IMR-90 (cell line): ENCODE results near the gene GOT1. TPM values are rescaled to one million over a fixed set of nuclear protein-coding genes. Genes with fewer than 3 reads are reported as not detected.

Experiments used
- ATAC-seq: fragments of 200-7000 bp; cut with Tn5 transposase; 2 replicates; pipeline ENCODE4 v1.9.1; 2020; ENCODE audit warnings: low read depth, mild to moderate bottlenecking, moderate library complexity
- BruUV-seq: library from RNA; stranded (reverse); fragments of 400-500 nt; replicated peaks from 2 replicates; lab custom pipeline; 2021; lab: Mats Ljungman, UMichigan
- CTCF ChIA-PET: fragments of 300-600 bp; formaldehyde crosslinking; extraction: SDS; loops from one replicate; lab custom pipeline; 2021; ENCODE audit warnings: antibody characterized with exemption; lab: Yijun Ruan, JAX
- POLR2A ChIA-PET: fragments of 300-600 bp; sonication (Branson Sonifier 250); formaldehyde crosslinking; loops from one replicate; lab custom pipeline; 2022; ENCODE audit warnings: antibody characterized with exemption; ENCODE audit not compliant: unreplicated experiment; lab: Charles Lee
- DNase-seq: peaks from one replicate; pipeline ENCODE4 v3.0.0; 2013
- H2AFZ ChIP-seq: replicated peaks from 2 replicates; pipeline ENCODE3; 2013; ENCODE audit warnings: low read length, mild to moderate bottlenecking; ENCODE audit not compliant: poor library complexity
- H2AK5ac ChIP-seq: 2 replicates; pipeline ENCODE4 v1.6.1; 2013; ENCODE audit warnings: low read depth, low read length, inconsistent platforms
- H2AK9ac ChIP-seq: replicated peaks from 2 replicates; pipeline ENCODE3; 2013; ENCODE audit warnings: mild to moderate bottlenecking, low read depth, low read length, moderate library complexity; ENCODE audit not compliant: poor library complexity
- H2BK120ac ChIP-seq: 2 replicates; pipeline ENCODE4 v1.6.1; 2013; ENCODE audit warnings: low read depth, low read length, inconsistent platforms
- H2BK15ac ChIP-seq: 3 replicates; pipeline ENCODE4 v1.6.1; 2013; ENCODE audit warnings: low read depth, low read length, inconsistent platforms
- H2BK20ac ChIP-seq: 2 replicates; pipeline ENCODE4 v1.6.1; 2013; ENCODE audit warnings: low read depth, mild to moderate bottlenecking, inconsistent platforms, low read length, moderate library complexity
- H2BK5ac ChIP-seq: 2 replicates; pipeline ENCODE4 v1.6.1; 2013; ENCODE audit warnings: mild to moderate bottlenecking, low read depth, low read length, inconsistent platforms; ENCODE audit not compliant: poor library complexity, severe bottlenecking
- H3K14ac ChIP-seq: replicated peaks from 2 replicates; pipeline ENCODE4 v1.6.1; 2013; ENCODE audit warnings: low read depth, low read length, inconsistent platforms
- H3K18ac ChIP-seq: 2 replicates; pipeline ENCODE4 v1.6.1; 2013; ENCODE audit warnings: low read depth, low read length, control low read depth
- H3K23ac ChIP-seq: 2 replicates; pipeline ENCODE4 v1.6.1; 2013; ENCODE audit warnings: low read depth, low read length, inconsistent platforms
- H3K27ac ChIP-seq: 2 replicates; pipeline ENCODE4 v1.5.1; 2013; ENCODE audit warnings: mild to moderate bottlenecking, control low read depth, low read length; ENCODE audit not compliant: insufficient read depth
- H3K27me3 ChIP-seq: 2 replicates; pipeline ENCODE4 v1.6.1; 2013; ENCODE audit warnings: low read length; ENCODE audit not compliant: control insufficient read depth, insufficient read depth
- H3K36me3 ChIP-seq: 2 replicates; pipeline ENCODE4 v1.6.1; 2013; ENCODE audit warnings: low read length, mixed read lengths; ENCODE audit not compliant: control insufficient read depth, insufficient read depth
- H3K4ac ChIP-seq: 2 replicates; pipeline ENCODE4 v1.6.1; 2013; ENCODE audit warnings: low read depth, low read length, inconsistent platforms
- H3K4me1 ChIP-seq: 2 replicates; pipeline ENCODE4 v1.6.1; 2013; ENCODE audit warnings: low read length, mixed read lengths; ENCODE audit not compliant: control insufficient read depth, insufficient read depth
- H3K4me2 ChIP-seq: 2 replicates; pipeline ENCODE4 v1.6.1; 2013; ENCODE audit warnings: low read depth, mild to moderate bottlenecking, control low read depth, low read length, moderate library complexity
- H3K4me3 ChIP-seq: 2 replicates; pipeline ENCODE4 v1.5.1; 2013; ENCODE audit warnings: low read depth, mild to moderate bottlenecking, control low read depth, low read length, moderate library complexity; ENCODE audit not compliant: insufficient read depth
- H3K56ac ChIP-seq: 2 replicates; pipeline ENCODE4 v1.6.1; 2013; ENCODE audit warnings: low read length, inconsistent platforms; ENCODE audit not compliant: insufficient read depth; ENCODE audit errors: extremely low read depth
- H3K79me1 ChIP-seq, 2 experiments: 2 replicates each; pipeline ENCODE4 v1.6.1; 2013; ENCODE audit warnings: low read length in 2 of 2, inconsistent platforms in 1 of 2, low read depth in 1 of 2
- H3K9ac ChIP-seq: 2 replicates; pipeline ENCODE4 v1.6.1; 2013; ENCODE audit warnings: low read depth, low read length, control low read depth
- H3K9me1 ChIP-seq: 2 replicates; pipeline ENCODE4 v1.6.1; 2013; ENCODE audit warnings: low read length, inconsistent platforms; ENCODE audit not compliant: insufficient read depth
- H3K9me3 ChIP-seq: 2 replicates; pipeline ENCODE4 v1.6.1; 2013; ENCODE audit warnings: low read length; ENCODE audit not compliant: control insufficient read depth, insufficient read depth
- H4K20me1 ChIP-seq: 2 replicates; pipeline ENCODE4 v1.6.1; 2013; ENCODE audit warnings: low read length, inconsistent platforms; ENCODE audit not compliant: insufficient read depth
- H4K5ac ChIP-seq: 2 replicates; pipeline ENCODE4 v1.6.1; 2013; ENCODE audit warnings: mild to moderate bottlenecking, low read depth, low read length, control low read depth
- H4K8ac ChIP-seq, 2 experiments: 2 replicates each; pipeline ENCODE4 v1.6.1; 2013; ENCODE audit warnings: low read depth in 2 of 2, low read length in 2 of 2, control low read depth in 1 of 2, inconsistent platforms in 1 of 2
- H4K91ac ChIP-seq: 2 replicates; pipeline ENCODE4 v1.6.1; 2013; ENCODE audit warnings: low read depth, low read length, inconsistent platforms; ENCODE audit not compliant: insufficient read depth
- CEBPB ChIP-seq: IDR thresholded peaks from 2 replicates; pipeline ENCODE4 v1.6.1; 2012; ENCODE audit warnings: low read depth, low read length, improper control_type of control experiment
- MAFK ChIP-seq: IDR thresholded peaks from 2 replicates; pipeline ENCODE4 v1.6.1; 2012; ENCODE audit warnings: low read depth, low read length, improper control_type of control experiment
- WGBS, 2 experiments: methylation state at CpG; one replicate each; pipeline versions ENCODE4 v1.1.5 to v1.1.7; 2013; ENCODE audit warnings: missing lambda C conversion rate in 2 of 2; ENCODE audit not compliant: insufficient read length in 1 of 2; ENCODE audit errors: extremely low coverage in 2 of 2; 5-methylcytosine and 5-hydroxymethylcytosine counted together
- dilution Hi-C: fragments of 300-500 bp; cut with HindIII; formaldehyde crosslinking; loops from one replicate; pipeline ENCODE4 v1.14.3; 2018; ENCODE audit warnings: low sequenced_read_pairs; ENCODE audit not compliant: unreplicated experiment
- in situ Hi-C: fragments of 300-500 bp; cut with MboI; formaldehyde crosslinking; loops from 3 replicates; pipeline ENCODE4 v1.14.3; 2019; ENCODE audit warnings: low sequenced_read_pairs, inconsistent platforms, mixed read lengths
- intact Hi-C: fragments of 100-400 bp; cut with micrococcal nuclease; formaldehyde crosslinking; loops from 2 replicates; pipeline ENCODE4 v1.10.0; 2022
- polyA plus RNA-seq, 3 experiments: library from polyadenylated mRNA; depleted of rRNA; stranded (reverse); fragments of >200 nt; gene quantifications; 2 replicates each; pipeline ENCODE4 v1.2.3, GENCODE V29; 2012; ENCODE audit warnings: low replicate concordance in 1 of 3
- total RNA-seq: library from RNA; depleted of rRNA; stranded (reverse); fragments of >200 nt; gene quantifications from 2 replicates; pipeline ENCODE4 v1.2.3, GENCODE V29; 2012

GOT1 gene
- total and polyA plus RNA-seq, 2 of the 4 experiments (the other 2 are of a cell fraction), result 29.4 to 46.1 TPM

DNA sequence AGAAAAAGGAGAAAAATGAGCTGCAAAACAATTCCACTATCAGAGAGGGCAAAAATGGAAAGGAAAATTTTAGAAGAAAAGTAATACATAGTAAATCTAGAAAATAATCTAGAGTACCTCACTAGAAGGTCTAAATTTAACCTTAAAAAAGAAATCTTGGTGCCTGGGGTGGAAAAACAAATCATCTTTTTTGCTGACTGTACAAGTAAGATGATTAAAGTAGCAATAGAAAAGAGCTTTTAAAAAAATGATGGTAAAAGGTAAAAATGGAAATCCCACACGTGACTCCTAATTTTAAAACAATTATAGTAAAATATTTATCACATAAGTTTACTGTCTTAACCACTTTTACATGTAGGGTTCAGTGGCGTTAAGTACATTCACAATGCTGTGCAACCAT lies 28.8 kb upstream of the GOT1 start:
- Histone ChIP-seq H3K4ac (no peak overlapping the region), H3K56ac (no peak overlapping the region), H3K4me1 (peaks cover 6% of the 10 kb centered on the region), H4K5ac (no peak overlapping the region), H2BK120ac (no peak overlapping the region), H2BK15ac (no peak overlapping the region), H4K91ac (no peak overlapping the region), H3K9me3 (no peaks in the 10 kb centered on the region), H3K27me3 (peaks cover 7% of the 10 kb centered on the region), H3K14ac (no peak overlapping the region), H3K23ac (no peak overlapping the region), H3K18ac (no peak overlapping the region), H3K4me2 (no peak overlapping the region), H3K79me1 (no peaks in the 10 kb centered on the region), H3K4me3 (no peak overlapping the region), H2AK9ac (no peak overlapping the region), H3K27ac (no peak overlapping the region), H4K8ac (no peak overlapping the region), H3K9me1 (no peaks in the 10 kb centered on the region), H4K20me1 (no peaks in the 10 kb centered on the region), H3K9ac (no peak overlapping the region), H2AK5ac (no peak overlapping the region), H2BK5ac (no peak overlapping the region), H2AFZ (no peak overlapping the region), H2BK20ac (no peak overlapping the region), H3K36me3 (no peaks in the 10 kb centered on the region)
- POLR2A ChIA-PET, result no interaction called here
- in situ Hi-C loops, result no loop called here
- CTCF ChIA-PET, result interaction anchor here (1.6 kb wide), 1 partner anchor 8 kb away, joined by 6 read pairs; no protein-coding TSS in a partner anchor
- TF ChIP-seq MAFK (peak; percentile 49), CEBPB (no peak)
- dilution Hi-C loops, result no loop called here
- intact Hi-C loops, result no loop called here
- DNase-seq (no peak), ATAC-seq (no peak)
- no TSS peak for BruUV-seq
- WGBS, 2 experiments, result no CpG with 5 or more reads among the region's 2 CpGs
